Peyer's patch (tissue), 4 donors: ENCODE results near the gene CLCNKA.

ENCODE experiments used
- CTCF ChIP-seq, 6 experiments: fragments of 450-650 bp in 4 of 6; fragments of 200-600 bp in 2 of 6; sonication (generic) in 1 of 6; IDR thresholded peaks; one replicate each; pipeline ENCODE4 v1.5.1; 2017 to 2019; ENCODE audit warnings: antibody characterized with exemption in 6 of 6, mild to moderate bottlenecking in 3 of 6, moderate library complexity in 1 of 6
- POLR2A ChIP-seq, 2 donors: fragments of 450-650 bp; IDR thresholded peaks; one replicate each; pipeline ENCODE4 v1.5.1; 2017; ENCODE audit warnings: antibody characterized with exemption in 2 of 2, mild to moderate bottlenecking in 2 of 2, moderate library complexity in 2 of 2

GRCh38 chr1:15997637-15998280 lies 24.1 kb upstream of the CLCNKA start:
- no peak for TF ChIP-seq CTCF (IDR thresholded peaks at IDR 0.05)
- no peak for TF ChIP-seq POLR2A (IDR thresholded peaks at IDR 0.05)
